Sigmoid colon (tissue), 7 donors: ENCODE results near the gene TCERG1. TPM values are rescaled to one million over a fixed set of nuclear protein-coding genes. Genes with fewer than 3 reads are reported as not detected.

Experiments used
- DNase-seq: peaks from one replicate; pipeline ENCODE4 v3.0.0-alpha.2; 2019
- H3K27ac ChIP-seq, 4 donors: fragments of 200-600 bp; sonication (generic); one replicate each; pipeline ENCODE4 v1.5.1; 2016 to 2019; ENCODE audit warnings: mild to moderate bottlenecking in 1 of 4
- H3K27me3 ChIP-seq, 3 donors: fragments of 200-600 bp; sonication (generic); one replicate each; pipeline ENCODE4 v1.5.1; 2019; ENCODE audit warnings: mild to moderate bottlenecking in 1 of 3
- H3K36me3 ChIP-seq, 4 donors: fragments of 200-600 bp; sonication (generic); one replicate each; pipeline ENCODE4 v1.5.1; 2016 to 2019
- H3K4me1 ChIP-seq, 4 donors: fragments of 200-600 bp; sonication (generic); one replicate each; pipeline ENCODE4 v1.5.1; 2017 to 2019
- H3K4me3 ChIP-seq, 4 donors: fragments of 200-600 bp; sonication (generic); one replicate each; pipeline ENCODE4 v1.5.1; 2017 to 2019; ENCODE audit warnings: mild to moderate bottlenecking in 2 of 4, moderate library complexity in 1 of 4
- H3K9me3 ChIP-seq, 4 donors: fragments of 200-600 bp in 3 of 4; sonication (generic) in 3 of 4; one replicate each; pipeline versions ENCODE4 v1.5.1 to v1.6.1; 2013 to 2019
- EP300 ChIP-seq, 4 donors: sonication (generic); formaldehyde crosslinking; IDR thresholded peaks; one replicate each; pipeline ENCODE4 v1.6.1; 2017; ENCODE audit warnings: antibody characterized with exemption in 4 of 4
- POLR2A ChIP-seq, 2 donors: fragments of 450-650 bp; IDR thresholded peaks; one replicate each; pipeline ENCODE4 v1.6.1; 2016; ENCODE audit warnings: antibody characterized with exemption in 2 of 2, mild to moderate bottlenecking in 2 of 2, moderate library complexity in 2 of 2
- POLR2AphosphoS5 ChIP-seq, 4 donors: sonication (generic); formaldehyde crosslinking; IDR thresholded peaks; one replicate each; pipeline ENCODE4 v1.6.1; 2017; ENCODE audit warnings: antibody characterized with exemption in 4 of 4
- WGBS, 2 donors: extraction: QIAGEN DNeasy Blood & Tissue Kit; methylation state at CpG; one replicate each; pipeline ENCODE4 v1.1.7; 2013; 5-methylcytosine and 5-hydroxymethylcytosine counted together
- intact Hi-C: fragments of 100-400 bp; cut with DNase I; formaldehyde crosslinking; loops from one replicate; pipeline ENCODE4 v1.15.1; 2023
- polyA plus RNA-seq, 3 donors: library from polyadenylated mRNA; stranded (reverse); fragments of 200-250 nt; gene quantifications; one replicate each; pipeline ENCODE4 v1.2.3, GENCODE V29; 2013
- total RNA-seq, 4 donors: library from RNA; depleted of rRNA; stranded (reverse); fragments of >200 nt; gene quantifications; one replicate each; pipeline ENCODE4 v1.1.0, GENCODE V29; 2016
- TF ChIP-seq, protein P1 (sequence below), 4 experiments: fragments of 450-650 bp in 3 of 4; fragments of 200-600 bp in 1 of 4; IDR thresholded peaks; one replicate each; pipeline ENCODE4 v1.5.1; 2016 to 2019; ENCODE audit warnings: antibody characterized with exemption in 4 of 4, mild to moderate bottlenecking in 3 of 4, moderate library complexity in 2 of 4
- donor health status: healthy with polysubstance abuse.
- donor health status: Bipolar disorder and iron deficiency.
- donor health status: healthy.

Gene TCERG1
- total and polyA plus RNA-seq, 7 donors = 10.2 to 67.3 (median 37.9) TPM

DNA sequence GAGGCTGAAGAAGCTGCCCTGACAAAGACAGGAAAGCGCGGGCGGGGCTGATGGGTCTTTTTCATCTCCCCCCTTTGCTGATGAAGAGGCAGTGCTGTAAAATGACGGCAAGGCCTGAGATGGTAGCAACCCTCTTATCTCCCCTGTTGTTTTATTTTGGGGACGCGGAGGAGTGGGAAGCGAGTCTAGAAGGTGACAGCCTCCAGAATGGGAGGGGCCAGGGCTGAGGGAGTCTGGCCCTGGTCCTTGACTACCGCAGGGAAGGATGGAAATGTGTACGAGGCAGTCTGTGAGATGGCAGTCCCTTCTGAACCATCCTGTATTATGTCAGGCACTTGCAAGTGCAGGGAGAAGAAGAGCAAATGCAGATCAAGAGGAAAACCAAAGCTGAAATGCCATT lies 46.1 kb upstream of the TCERG1 start:
- H3K36me3 ChIP-seq = no peaks in the 10 kb centered on the region
- DNase-seq = no peak
- intact Hi-C loops = no loop called here
- TF ChIP-seq POLR2AphosphoS5 (IDR thresholded peaks at IDR 0.05) (no peak), EP300 (IDR thresholded peaks at IDR 0.05) (no peak), POLR2A (IDR thresholded peaks at IDR 0.05) (no peak)
- TF ChIP-seq, protein P1, sequence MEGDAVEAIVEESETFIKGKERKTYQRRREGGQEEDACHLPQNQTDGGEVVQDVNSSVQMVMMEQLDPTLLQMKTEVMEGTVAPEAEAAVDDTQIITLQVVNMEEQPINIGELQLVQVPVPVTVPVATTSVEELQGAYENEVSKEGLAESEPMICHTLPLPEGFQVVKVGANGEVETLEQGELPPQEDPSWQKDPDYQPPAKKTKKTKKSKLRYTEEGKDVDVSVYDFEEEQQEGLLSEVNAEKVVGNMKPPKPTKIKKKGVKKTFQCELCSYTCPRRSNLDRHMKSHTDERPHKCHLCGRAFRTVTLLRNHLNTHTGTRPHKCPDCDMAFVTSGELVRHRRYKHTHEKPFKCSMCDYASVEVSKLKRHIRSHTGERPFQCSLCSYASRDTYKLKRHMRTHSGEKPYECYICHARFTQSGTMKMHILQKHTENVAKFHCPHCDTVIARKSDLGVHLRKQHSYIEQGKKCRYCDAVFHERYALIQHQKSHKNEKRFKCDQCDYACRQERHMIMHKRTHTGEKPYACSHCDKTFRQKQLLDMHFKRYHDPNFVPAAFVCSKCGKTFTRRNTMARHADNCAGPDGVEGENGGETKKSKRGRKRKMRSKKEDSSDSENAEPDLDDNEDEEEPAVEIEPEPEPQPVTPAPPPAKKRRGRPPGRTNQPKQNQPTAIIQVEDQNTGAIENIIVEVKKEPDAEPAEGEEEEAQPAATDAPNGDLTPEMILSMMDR (IDR thresholded peaks at IDR 0.05) = no peak
- 64 to 74% methylated on average over 9 of the region's 9 CpGs for WGBS, 2 donors
- H3K4me3 ChIP-seq = no peak overlapping the region
- peaks cover 0 to 12% (median 0%) of the 10 kb centered on the region in 3 donors for H3K27me3 ChIP-seq
- H3K9me3 ChIP-seq = no peaks in the 10 kb centered on the region
- no peaks in the 10 kb centered on the region for H3K4me1 ChIP-seq
- no peak overlapping the region for H3K27ac ChIP-seq

DNA sequence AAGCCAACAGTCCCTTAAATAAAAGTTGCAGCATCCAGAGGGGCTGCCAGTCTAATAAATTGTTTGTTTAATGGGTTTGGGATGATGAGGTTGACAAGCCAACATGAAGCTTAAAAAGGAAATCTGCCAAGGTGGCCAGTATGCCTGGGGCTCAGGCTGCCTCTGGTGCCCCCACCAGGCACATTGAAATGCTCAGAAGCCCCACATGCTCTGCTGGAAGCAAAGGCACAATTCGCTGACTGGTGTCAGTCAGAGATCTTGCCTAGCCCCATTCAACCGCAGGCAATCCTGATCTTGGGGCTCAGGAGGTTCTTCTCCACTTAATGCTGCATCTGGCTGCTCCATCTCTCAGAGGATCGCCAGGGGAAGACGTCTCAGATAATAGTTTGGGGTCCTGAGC lies 44.2 kb upstream of the TCERG1 start:
- WGBS, 2 donors = 76 to 78% methylated on average over 4 of the region's 4 CpGs
- TF ChIP-seq POLR2AphosphoS5 (IDR thresholded peaks at IDR 0.05) = no peak
- TF ChIP-seq, protein P1 (IDR thresholded peaks at IDR 0.05) = no peak
- TF ChIP-seq POLR2A (IDR thresholded peaks at IDR 0.05) = no peak
- TF ChIP-seq EP300 (IDR thresholded peaks at IDR 0.05) = no peak
- no peaks in the 10 kb centered on the region for H3K36me3 ChIP-seq
- intact Hi-C loops = no loop called here
- peaks cover 0 to 12% (median 0%) of the 10 kb centered on the region in 3 donors for H3K27me3 ChIP-seq
- no peaks in the 10 kb centered on the region for H3K4me1 ChIP-seq
- no peaks in the 10 kb centered on the region for H3K9me3 ChIP-seq
- DNase-seq = no peak
- no peak overlapping the region for H3K27ac ChIP-seq
- H3K4me3 ChIP-seq = no peak overlapping the region

DNA sequence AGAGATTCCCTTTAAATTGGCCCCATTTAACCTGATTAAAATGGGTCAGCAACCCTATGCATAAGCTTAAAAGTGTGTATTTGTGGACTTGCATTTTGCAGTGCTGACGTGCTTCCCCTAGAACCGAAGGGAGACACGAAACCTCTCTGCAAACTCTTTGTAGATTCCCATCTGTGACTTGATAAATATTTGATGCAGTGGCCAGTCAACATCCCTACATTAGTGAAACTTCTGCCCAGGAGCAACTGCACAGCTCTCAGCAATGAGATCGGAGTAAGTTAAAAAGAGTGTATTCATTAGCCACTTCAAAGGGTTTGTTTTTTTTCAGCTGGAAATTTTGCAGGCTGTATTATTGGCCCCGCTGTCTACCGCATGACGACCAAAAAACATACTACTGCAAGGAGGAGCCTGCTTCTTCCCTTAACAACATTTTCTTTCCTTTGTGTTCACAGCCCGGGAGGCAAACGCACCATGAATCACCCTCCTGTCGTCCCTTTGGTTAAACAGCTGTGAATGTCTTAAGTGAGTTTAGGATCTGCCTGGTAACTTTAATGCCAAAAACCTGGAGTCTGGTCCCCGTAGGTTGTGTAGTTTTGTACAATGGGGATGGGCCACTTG lies 38.0 kb upstream of the TCERG1 start:
- TF ChIP-seq POLR2AphosphoS5 (IDR thresholded peaks at IDR 0.05) (no peak), POLR2A (IDR thresholded peaks at IDR 0.05) (no peak), EP300 (IDR thresholded peaks at IDR 0.05) (no peak)
- TF ChIP-seq, protein P1 (IDR thresholded peaks at IDR 0.05) = no peak
- Histone ChIP-seq H3K27me3 (no peaks in the 10 kb centered on the region), H3K4me1 (no peaks in the 10 kb centered on the region), H3K4me3 (no peak overlapping the region), H3K36me3 (no peaks in the 10 kb centered on the region), H3K9me3 (no peaks in the 10 kb centered on the region), H3K27ac (no peak overlapping the region)
- WGBS, 2 donors = 49 to 52% methylated on average over 11 of the region's 11 CpGs
- intact Hi-C loops = no loop called here
- no peak for DNase-seq

DNA sequence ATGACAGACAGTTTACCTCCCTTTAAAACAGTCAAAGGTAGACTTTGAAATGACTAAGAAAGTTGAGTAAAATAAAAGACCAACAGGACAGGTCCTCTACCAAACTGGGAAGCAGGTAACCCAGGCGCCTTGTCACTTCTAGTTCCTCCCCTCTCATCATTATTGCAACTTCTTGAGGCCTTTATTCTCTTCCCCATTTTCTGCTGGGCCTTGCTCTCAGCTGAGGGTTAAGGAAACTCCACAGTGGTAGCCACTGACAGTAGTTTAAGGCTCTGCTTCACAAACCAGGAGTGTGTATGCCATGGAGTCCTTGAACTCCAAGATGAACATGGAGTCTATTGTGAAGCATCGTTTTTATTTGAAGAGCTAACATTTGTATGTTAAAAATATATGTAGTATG lies 36.9 kb upstream of the TCERG1 start:
- intact Hi-C loops = no loop called here
- no peaks in the 10 kb centered on the region for H3K27me3 ChIP-seq
- no peaks in the 10 kb centered on the region for H3K9me3 ChIP-seq
- H3K4me1 ChIP-seq = no peaks in the 10 kb centered on the region
- DNase-seq = no peak
- H3K36me3 ChIP-seq = no peaks in the 10 kb centered on the region
- WGBS, 2 donors = 85 to 89% methylated on average over 2 of the region's 2 CpGs
- H3K4me3 ChIP-seq = no peak overlapping the region
- H3K27ac ChIP-seq = no peak overlapping the region
- TF ChIP-seq POLR2A (IDR thresholded peaks at IDR 0.05) (no peak), EP300 (IDR thresholded peaks at IDR 0.05) (no peak), POLR2AphosphoS5 (IDR thresholded peaks at IDR 0.05) (no peak)
- TF ChIP-seq, protein P1 (IDR thresholded peaks at IDR 0.05) = no peak

DNA sequence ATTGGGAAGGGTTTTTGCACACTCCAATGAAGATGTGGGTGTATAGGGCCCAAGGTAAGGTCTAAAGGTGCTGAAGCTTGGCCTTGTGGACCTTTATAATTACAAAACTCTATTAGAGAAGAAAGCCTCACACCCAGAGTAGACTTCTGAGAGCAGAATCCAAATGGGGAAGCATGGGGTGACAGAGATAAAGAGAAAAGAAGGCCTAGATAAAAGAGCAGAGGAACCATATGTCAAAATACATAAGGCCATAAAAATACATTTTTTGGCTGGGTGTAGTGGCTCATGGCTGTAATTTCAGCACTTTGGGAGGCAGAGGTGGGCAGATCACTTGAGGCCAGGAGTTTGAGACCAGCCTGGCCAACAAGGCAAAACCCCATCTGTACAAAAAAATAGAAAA lies 27.4 kb upstream of the TCERG1 start:
- no peaks in the 10 kb centered on the region for H3K36me3 ChIP-seq
- DNase-seq = no peak
- H3K27me3 ChIP-seq = peaks cover 0 to 6% (median 0%) of the 10 kb centered on the region in 3 donors
- intact Hi-C loops = no loop called here
- TF ChIP-seq POLR2AphosphoS5 (IDR thresholded peaks at IDR 0.05) (no peak), POLR2A (IDR thresholded peaks at IDR 0.05) (no peak), EP300 (IDR thresholded peaks at IDR 0.05) (no peak)
- TF ChIP-seq, protein P1 (IDR thresholded peaks at IDR 0.05) = no peak
- no peaks in the 10 kb centered on the region for H3K4me1 ChIP-seq
- H3K9me3 ChIP-seq = no peaks in the 10 kb centered on the region
- no peak overlapping the region for H3K27ac ChIP-seq
- no peak overlapping the region for H3K4me3 ChIP-seq
